ENCODE data around the gene PID1.

DNA sequence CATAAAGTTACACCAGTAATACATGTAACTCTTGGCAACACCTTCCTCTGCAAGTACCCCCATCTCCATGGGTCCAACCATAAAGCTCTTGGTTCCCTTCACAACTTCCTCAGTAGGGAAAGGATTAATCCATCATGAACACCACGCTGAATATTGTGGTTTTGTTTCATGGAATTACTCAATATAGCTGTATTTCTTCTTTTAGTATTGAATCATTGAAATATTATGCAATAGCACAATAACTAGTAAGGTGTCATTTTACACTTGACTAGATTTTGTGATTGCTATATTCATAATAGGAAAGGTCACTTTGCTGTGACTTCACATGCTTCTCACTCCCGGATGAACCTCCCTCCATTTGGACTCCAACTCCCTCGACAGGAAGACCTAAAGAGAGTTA is 29.7 kb upstream of the PID1 start:
- TF ChIP-seq, protein P1, sequence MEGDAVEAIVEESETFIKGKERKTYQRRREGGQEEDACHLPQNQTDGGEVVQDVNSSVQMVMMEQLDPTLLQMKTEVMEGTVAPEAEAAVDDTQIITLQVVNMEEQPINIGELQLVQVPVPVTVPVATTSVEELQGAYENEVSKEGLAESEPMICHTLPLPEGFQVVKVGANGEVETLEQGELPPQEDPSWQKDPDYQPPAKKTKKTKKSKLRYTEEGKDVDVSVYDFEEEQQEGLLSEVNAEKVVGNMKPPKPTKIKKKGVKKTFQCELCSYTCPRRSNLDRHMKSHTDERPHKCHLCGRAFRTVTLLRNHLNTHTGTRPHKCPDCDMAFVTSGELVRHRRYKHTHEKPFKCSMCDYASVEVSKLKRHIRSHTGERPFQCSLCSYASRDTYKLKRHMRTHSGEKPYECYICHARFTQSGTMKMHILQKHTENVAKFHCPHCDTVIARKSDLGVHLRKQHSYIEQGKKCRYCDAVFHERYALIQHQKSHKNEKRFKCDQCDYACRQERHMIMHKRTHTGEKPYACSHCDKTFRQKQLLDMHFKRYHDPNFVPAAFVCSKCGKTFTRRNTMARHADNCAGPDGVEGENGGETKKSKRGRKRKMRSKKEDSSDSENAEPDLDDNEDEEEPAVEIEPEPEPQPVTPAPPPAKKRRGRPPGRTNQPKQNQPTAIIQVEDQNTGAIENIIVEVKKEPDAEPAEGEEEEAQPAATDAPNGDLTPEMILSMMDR (IDR thresholded peaks at IDR 0.05; ENCODE audit: low read length), result no peak
- TF ChIP-seq EZH2 (optimal IDR thresholded peaks at IDR 0.05; ENCODE audit: low read depth, low read length), result no peak
